Activated CD4-positive, alpha-beta T cell treated with anti-CD3 and anti-CD28 coated beads, Interleukin-2, Interleukin-6, amounts not matched to agents 100 ng/mL and 50 ng/mL, durations not matched to agents 16 hours and 8 hours (primary cell): Measurements from ENCODE around the gene HOXD3.

Source experiments
- DNase-seq: peaks from one replicate; pipeline ENCODE4 v3.0.0-alpha.2; 2020

HOXD3 gene

GRCh38 chr2:176121190-176122051 lies 35.7 kb upstream of the HOXD3 start:
- no peak for DNase-seq

- DNase-seq: no peak
These were observed 34.9 kb upstream of the HOXD3 start for GRCh38 chr2:176122052-176122682.

- no peak for DNase-seq
These were observed 34.3 kb upstream of the HOXD3 start, which contains the start of gene HOXD9 for GRCh38 chr2:176122683-176123410. TSS of gene HOXD9 (plus strand) at chr2:176122719. CDS start at chr2:176122769, 50 bp downstream.

GRCh38 chr2:176123411-176124109 lies 33.5 kb upstream of the HOXD3 start:
- DNase-seq: no peak

- DNase-seq: no peak
These were observed 32.8 kb upstream of the HOXD3 start for GRCh38 chr2:176124110-176124946.

GRCh38 chr2:176124947-176125771 lies 31.9 kb upstream of the HOXD3 start:
- DNase-seq: no peak

- DNase-seq: no peak
These were observed 31.4 kb upstream of the HOXD3 start for GRCh38 chr2:176125772-176126054.

- DNase-seq: peak; percentile 56
These were observed 30.0 kb upstream of the HOXD3 start for GRCh38 chr2:176126929-176127773.

- no peak for DNase-seq
These were observed 29.4 kb upstream of the HOXD3 start for GRCh38 chr2:176127774-176128072.

GRCh38 chr2:176128172-176128981 lies 28.7 kb upstream of the HOXD3 start:
- no peak for DNase-seq

GRCh38 chr2:176128982-176129796 lies 27.9 kb upstream of the HOXD3 start, which contains the start of gene HOXD8:
TSS of gene HOXD8 (plus strand) at chr2:176129705. CDS start at chr2:176130367, 662 bp downstream.
- no peak for DNase-seq

GRCh38 chr2:176129813-176130146 lies 27.3 kb upstream of the HOXD3 start:
- DNase-seq: no peak

GRCh38 chr2:176130147-176130956 lies 26.8 kb upstream of the HOXD3 start:
- peak; percentile 16 for DNase-seq

GRCh38 chr2:176130957-176131847 lies 25.9 kb upstream of the HOXD3 start:
- no peak for DNase-seq

GRCh38 chr2:176131848-176132158 lies 25.3 kb upstream of the HOXD3 start:
- DNase-seq: no peak

- no peak for DNase-seq
These were observed 24.6 kb upstream of the HOXD3 start for GRCh38 chr2:176132205-176133171.
